HepG2 (cell line): ENCODE results near the gene ZC3H14. TPM values are rescaled to one million over a fixed set of nuclear protein-coding genes. Genes with fewer than 3 reads are reported as not detected.

ENCODE experiments used
- MLXIP ChIP-seq: sonication (generic); formaldehyde crosslinking; IDR thresholded peaks from 2 replicates; pipeline ENCODE4 v1.9.0; 2021; ENCODE audit warnings: missing genetic modification reagents, borderline replicate concordance
- NFKB2 ChIP-seq: sonication (generic); formaldehyde crosslinking; IDR thresholded peaks from 2 replicates; pipeline ENCODE4 v1.4.0; 2020; ENCODE audit warnings: missing genetic modification reagents, borderline replicate concordance
- REL ChIP-seq: sonication (generic); formaldehyde crosslinking; conservative IDR thresholded peaks from 2 replicates; pipeline ENCODE4 v1.8.0; 2022; ENCODE audit warnings: mild to moderate bottlenecking, missing genetic modification reagents, moderate library complexity
- REST ChIP-seq, 2 experiments: IDR thresholded peaks; 2 replicates each; pipeline ENCODE4 v1.6.1; 2011 to 2012; ENCODE audit warnings: low read length in 2 of 2, borderline replicate concordance in 1 of 2, low read depth in 1 of 2, mild to moderate bottlenecking in 1 of 2, moderate library complexity in 1 of 2
- SP2 ChIP-seq: sonication (generic); formaldehyde crosslinking; IDR thresholded peaks from 2 replicates; pipeline ENCODE4 v1.5.1; 2020; ENCODE audit warnings: mild to moderate bottlenecking, missing genetic modification reagents
- polyA plus RNA-seq, 8 experiments: library from polyadenylated mRNA; depleted of rRNA in 3 of 8; stranded (reverse) in 7 of 8; unstranded in 1 of 8; fragments of >200 nt; fragmentation: Illumina TruSeq in 4 of 8; extraction: Trizol in 4 of 8; gene quantifications; 2 replicates each; pipeline versions ENCODE4 v1.2.1 to v1.2.3, GENCODE V29; 2011 to 2016; ENCODE audit warnings: low read depth in 4 of 8, missing spikeins in 1 of 8, mixed read lengths in 1 of 8; ENCODE audit not compliant: insufficient read depth in 1 of 8
- total RNA-seq, 5 experiments: library from RNA; depleted of rRNA; stranded (reverse); fragments of >200 nt; fragmentation: Illumina TruSeq; extraction: Trizol; gene quantifications; 2 replicates each; pipeline ENCODE4 v1.2.3, GENCODE V29; 2016; ENCODE audit warnings: low read depth in 1 of 5
- TF ChIP-seq, protein P1 (sequence below): sonication (generic); formaldehyde crosslinking; IDR thresholded peaks from 2 replicates; pipeline ENCODE4 v1.4.0; 2020; ENCODE audit warnings: mild to moderate bottlenecking, missing genetic modification reagents
- TF ChIP-seq, protein P2 (sequence below), 2 experiments: fragments of 450-650 bp in 1 of 2; sonication (generic) in 1 of 2; formaldehyde crosslinking; IDR thresholded peaks; 2 replicates each; pipeline versions ENCODE4 v1.5.0 to v1.8.0; 2020 to 2022; ENCODE audit warnings: mild to moderate bottlenecking in 1 of 2, missing genetic modification reagents in 1 of 2
- TF ChIP-seq, protein P3 (sequence below): sonication (generic); formaldehyde crosslinking; IDR thresholded peaks from 2 replicates; pipeline ENCODE4 v1.8.1; 2023; ENCODE audit warnings: mild to moderate bottlenecking, inconsistent platforms, moderate library complexity, missing genetic modification reagents, borderline replicate concordance

Gene ZC3H14
- total and polyA plus RNA-seq, 2 of the 13 experiments (the other 11 are each of a cell fraction or from before 2014, with no cell fraction given) = 65.1 to 67.5 TPM

GRCh38 chr14:88562831-88563686 lies at the start of gene ZC3H14 (continued):
- TF ChIP-seq, protein P1, sequence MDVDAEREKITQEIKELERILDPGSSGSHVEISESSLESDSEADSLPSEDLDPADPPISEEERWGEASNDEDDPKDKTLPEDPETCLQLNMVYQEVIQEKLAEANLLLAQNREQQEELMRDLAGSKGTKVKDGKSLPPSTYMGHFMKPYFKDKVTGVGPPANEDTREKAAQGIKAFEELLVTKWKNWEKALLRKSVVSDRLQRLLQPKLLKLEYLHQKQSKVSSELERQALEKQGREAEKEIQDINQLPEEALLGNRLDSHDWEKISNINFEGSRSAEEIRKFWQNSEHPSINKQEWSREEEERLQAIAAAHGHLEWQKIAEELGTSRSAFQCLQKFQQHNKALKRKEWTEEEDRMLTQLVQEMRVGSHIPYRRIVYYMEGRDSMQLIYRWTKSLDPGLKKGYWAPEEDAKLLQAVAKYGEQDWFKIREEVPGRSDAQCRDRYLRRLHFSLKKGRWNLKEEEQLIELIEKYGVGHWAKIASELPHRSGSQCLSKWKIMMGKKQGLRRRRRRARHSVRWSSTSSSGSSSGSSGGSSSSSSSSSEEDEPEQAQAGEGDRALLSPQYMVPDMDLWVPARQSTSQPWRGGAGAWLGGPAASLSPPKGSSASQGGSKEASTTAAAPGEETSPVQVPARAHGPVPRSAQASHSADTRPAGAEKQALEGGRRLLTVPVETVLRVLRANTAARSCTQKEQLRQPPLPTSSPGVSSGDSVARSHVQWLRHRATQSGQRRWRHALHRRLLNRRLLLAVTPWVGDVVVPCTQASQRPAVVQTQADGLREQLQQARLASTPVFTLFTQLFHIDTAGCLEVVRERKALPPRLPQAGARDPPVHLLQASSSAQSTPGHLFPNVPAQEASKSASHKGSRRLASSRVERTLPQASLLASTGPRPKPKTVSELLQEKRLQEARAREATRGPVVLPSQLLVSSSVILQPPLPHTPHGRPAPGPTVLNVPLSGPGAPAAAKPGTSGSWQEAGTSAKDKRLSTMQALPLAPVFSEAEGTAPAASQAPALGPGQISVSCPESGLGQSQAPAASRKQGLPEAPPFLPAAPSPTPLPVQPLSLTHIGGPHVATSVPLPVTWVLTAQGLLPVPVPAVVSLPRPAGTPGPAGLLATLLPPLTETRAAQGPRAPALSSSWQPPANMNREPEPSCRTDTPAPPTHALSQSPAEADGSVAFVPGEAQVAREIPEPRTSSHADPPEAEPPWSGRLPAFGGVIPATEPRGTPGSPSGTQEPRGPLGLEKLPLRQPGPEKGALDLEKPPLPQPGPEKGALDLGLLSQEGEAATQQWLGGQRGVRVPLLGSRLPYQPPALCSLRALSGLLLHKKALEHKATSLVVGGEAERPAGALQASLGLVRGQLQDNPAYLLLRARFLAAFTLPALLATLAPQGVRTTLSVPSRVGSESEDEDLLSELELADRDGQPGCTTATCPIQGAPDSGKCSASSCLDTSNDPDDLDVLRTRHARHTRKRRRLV (CRISPR knock-in tag) = no peak; the same call in 1 of the 2 replicates
- TF ChIP-seq REL (CRISPR knock-in tag) (peak; percentile 97), SP2 (CRISPR knock-in tag) (no peak), MLXIP (no peak), REST (IDR thresholded peaks at IDR 0.05; ENCODE audit: borderline replicate concordance in 1 of 2, low read depth in 1 of 2, low read length in 2 of 2) (0 out of 4 replicates have a peak, but pooled peaks of 1 of the 2 experiments have one; percentile 13), NFKB2 (CRISPR knock-in tag) (peak; percentile 68; the same call in 1 of the 2 replicates)
- TF ChIP-seq, protein P2, sequence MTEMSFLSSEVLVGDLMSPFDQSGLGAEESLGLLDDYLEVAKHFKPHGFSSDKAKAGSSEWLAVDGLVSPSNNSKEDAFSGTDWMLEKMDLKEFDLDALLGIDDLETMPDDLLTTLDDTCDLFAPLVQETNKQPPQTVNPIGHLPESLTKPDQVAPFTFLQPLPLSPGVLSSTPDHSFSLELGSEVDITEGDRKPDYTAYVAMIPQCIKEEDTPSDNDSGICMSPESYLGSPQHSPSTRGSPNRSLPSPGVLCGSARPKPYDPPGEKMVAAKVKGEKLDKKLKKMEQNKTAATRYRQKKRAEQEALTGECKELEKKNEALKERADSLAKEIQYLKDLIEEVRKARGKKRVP (CRISPR knock-in tag; IDR thresholded peaks at IDR 0.05) = peak in 1 of 2 experiments; percentile 80; a peak in 1 of 4 replicates
- TF ChIP-seq, protein P3, sequence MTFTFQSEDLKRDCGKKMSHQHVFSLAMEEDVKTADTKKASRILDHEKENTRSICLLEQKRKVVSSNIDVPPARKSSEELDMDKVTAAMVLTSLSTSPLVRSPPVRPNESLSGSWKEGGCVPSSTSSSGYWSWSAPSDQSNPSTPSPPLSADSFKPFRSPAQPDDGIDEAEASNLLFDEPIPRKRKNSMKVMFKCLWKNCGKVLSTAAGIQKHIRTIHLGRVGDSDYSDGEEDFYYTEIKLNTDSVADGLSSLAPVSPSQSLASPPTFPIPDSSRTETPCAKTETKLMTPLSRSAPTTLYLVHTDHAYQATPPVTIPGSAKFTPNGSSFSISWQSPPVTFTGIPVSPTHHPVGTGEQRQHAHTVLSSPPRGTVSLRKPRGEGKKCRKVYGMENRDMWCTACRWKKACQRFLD (CRISPR knock-in tag) = no peak; the same call in 1 of the 2 replicates
